PC-9 (cell line): ENCODE results near the gene PRCD.

Source experiments
- EZH2 ChIP-seq: fragments of 200-600 bp; sonication (generic); IDR thresholded peaks from 2 replicates; pipeline ENCODE4 v1.8.0; 2017; ENCODE audit warnings: antibody characterized with exemption, low read depth
- TF ChIP-seq, protein P1 (sequence below): fragments of 200-600 bp; sonication (generic); conservative IDR thresholded peaks from 2 replicates; pipeline ENCODE4 v1.6.1; 2017; ENCODE audit warnings: mixed run types, antibody characterized with exemption, mild to moderate bottlenecking, moderate library complexity

DNA sequence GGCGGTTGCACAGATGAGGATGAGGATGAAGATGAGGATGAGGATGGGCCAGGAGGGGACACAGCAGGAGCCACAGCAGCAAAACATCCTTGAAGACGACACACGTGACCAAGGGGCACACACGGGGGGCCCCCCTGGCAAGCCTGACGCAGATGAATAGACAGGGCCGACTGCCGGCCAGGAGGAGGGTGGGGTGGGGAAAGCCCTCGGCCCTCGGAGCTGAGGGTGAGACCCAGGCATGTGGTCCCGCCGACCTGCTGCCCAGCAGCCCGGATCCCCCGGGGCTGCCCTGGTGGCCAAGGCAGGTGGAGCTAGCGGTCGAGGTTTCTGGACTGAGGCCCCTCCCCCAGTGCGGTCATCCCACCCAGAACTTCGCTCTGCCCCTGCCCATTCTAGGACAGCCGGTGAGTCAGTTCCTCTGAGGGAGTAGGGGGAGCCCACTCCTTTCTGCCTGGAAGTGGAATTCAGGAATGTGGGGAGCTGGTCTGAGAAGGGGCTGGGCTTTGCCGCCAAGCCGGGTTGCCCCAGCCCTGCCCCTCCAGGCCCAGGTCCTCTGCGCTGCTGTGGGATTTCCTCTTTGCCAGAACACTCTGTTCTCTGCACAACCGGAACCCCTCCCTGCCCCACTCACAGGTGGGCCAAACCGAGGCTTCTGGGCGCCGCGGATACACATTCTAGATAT, 12.3 kb upstream of the PRCD start:
- TF ChIP-seq, protein P1, sequence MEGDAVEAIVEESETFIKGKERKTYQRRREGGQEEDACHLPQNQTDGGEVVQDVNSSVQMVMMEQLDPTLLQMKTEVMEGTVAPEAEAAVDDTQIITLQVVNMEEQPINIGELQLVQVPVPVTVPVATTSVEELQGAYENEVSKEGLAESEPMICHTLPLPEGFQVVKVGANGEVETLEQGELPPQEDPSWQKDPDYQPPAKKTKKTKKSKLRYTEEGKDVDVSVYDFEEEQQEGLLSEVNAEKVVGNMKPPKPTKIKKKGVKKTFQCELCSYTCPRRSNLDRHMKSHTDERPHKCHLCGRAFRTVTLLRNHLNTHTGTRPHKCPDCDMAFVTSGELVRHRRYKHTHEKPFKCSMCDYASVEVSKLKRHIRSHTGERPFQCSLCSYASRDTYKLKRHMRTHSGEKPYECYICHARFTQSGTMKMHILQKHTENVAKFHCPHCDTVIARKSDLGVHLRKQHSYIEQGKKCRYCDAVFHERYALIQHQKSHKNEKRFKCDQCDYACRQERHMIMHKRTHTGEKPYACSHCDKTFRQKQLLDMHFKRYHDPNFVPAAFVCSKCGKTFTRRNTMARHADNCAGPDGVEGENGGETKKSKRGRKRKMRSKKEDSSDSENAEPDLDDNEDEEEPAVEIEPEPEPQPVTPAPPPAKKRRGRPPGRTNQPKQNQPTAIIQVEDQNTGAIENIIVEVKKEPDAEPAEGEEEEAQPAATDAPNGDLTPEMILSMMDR = no peak
- no peak for TF ChIP-seq EZH2
